ENCODE data around the gene MAGOH.

- TF ChIP-seq CTCF (conservative IDR thresholded peaks at IDR 0.05; ENCODE audit: low read depth, low read length) (no peak), EZH2 (IDR thresholded peaks at IDR 0.05; ENCODE audit: low read length, unreplicated experiment) (no peak)
Observed at GRCh38 chr1:53207726-53208125, 30.6 kb downstream of the MAGOH start.

Measured in PC-3 (cell line).